A549 (cell line): Measurements from ENCODE around the gene TTC28. TPM values are rescaled to one million over a fixed set of nuclear protein-coding genes. Genes with fewer than 3 reads are reported as not detected.
A peak's percentile ranks its signal among the peaks of the same experiment; 100 is the strongest.

ENCODE experiments used
- ATAC-seq, 2 experiments: fragments of 200-7000 bp in 1 of 2; fragments of >200 bp in 1 of 2; cut with Nextera tagmentation in 1 of 2; cut with Tn5 transposase in 1 of 2; 3 replicates each; pipeline versions ENCODE4 v1.8.0 to v1.9.1; 2018 to 2020; ENCODE audit warnings: mild to moderate bottlenecking in 1 of 2, moderate library complexity in 1 of 2
- CTCF ChIA-PET: fragments of 300-600 bp; sonication (Branson Sonifier 250); formaldehyde crosslinking; extraction: SDS; loops from one replicate; lab custom pipeline; 2021; ENCODE audit warnings: antibody characterized with exemption, inconsistent platforms; lab: Yijun Ruan, JAX
- POLR2A ChIA-PET: fragments of 350-600 bp; formaldehyde crosslinking; extraction: SDS; loops from one replicate; lab custom pipeline; 2021; ENCODE audit warnings: antibody characterized with exemption, inconsistent platforms; lab: Yijun Ruan, JAX
- DNase-seq, 2 experiments: peaks; one replicate each; pipeline versions ENCODE4 v3.0.0 to v3.0.0-alpha.2; 2011 to 2016; ENCODE audit warnings: low read depth in 1 of 2, low spot score in 1 of 2
- FAIRE-seq: peaks from 2 replicates; lab custom pipeline; 2011; peaks lifted over from hg19 to GRCh38; lab: Jason Lieb, UNC
- H3K27ac ChIP-seq, 2 experiments: fragments of >200 bp; sonication (Bioruptor Twin); formaldehyde crosslinking; 3 replicates each; pipeline ENCODE4 v1.5.1; 2016 to 2017
- H3K4me1 ChIP-seq: fragments of >200 bp; sonication (Bioruptor Twin); formaldehyde crosslinking; 3 replicates; pipeline ENCODE4 v1.6.1; 2016
- H3K4me2 ChIP-seq: fragments of >200 bp; sonication (Bioruptor Twin); formaldehyde crosslinking; 3 replicates; pipeline ENCODE4 v1.6.1; 2016
- H3K4me3 ChIP-seq: fragments of >200 bp; sonication (Bioruptor Twin); formaldehyde crosslinking; 3 replicates; pipeline ENCODE4 v1.5.1; 2016
- H3K9me3 ChIP-seq: fragments of >200 bp; sonication (Bioruptor Twin); formaldehyde crosslinking; 3 replicates; pipeline ENCODE4 v1.6.1; 2016
- BHLHE40 ChIP-seq: IDR thresholded peaks from 2 replicates; pipeline ENCODE4 v1.6.1; 2012; ENCODE audit warnings: low read depth, low read length, inconsistent platforms
- EHF ChIP-seq: fragments of 250-450 bp; sonication (Bioruptor Pico); IDR thresholded peaks from 2 replicates; pipeline ENCODE4 v1.5.0; 2020; ENCODE audit warnings: mild to moderate bottlenecking
- FOXS1 ChIP-seq: fragments of 250-450 bp; sonication (Bioruptor Pico); IDR thresholded peaks from 2 replicates; pipeline ENCODE4 v1.5.0; 2020; ENCODE audit warnings: mild to moderate bottlenecking, moderate library complexity
- GATA3 ChIP-seq: IDR thresholded peaks from 2 replicates; pipeline ENCODE4 v1.6.1; 2012; ENCODE audit warnings: borderline replicate concordance
- HDAC2 ChIP-seq: fragments of 200-600 bp; sonication (generic); IDR thresholded peaks from 2 replicates; pipeline ENCODE4 v1.6.1; 2016
- HOXB13 ChIP-seq: fragments of 250-450 bp; sonication (Bioruptor Pico); IDR thresholded peaks from 2 replicates; pipeline ENCODE4 v1.5.0; 2020; ENCODE audit warnings: low read depth, mild to moderate bottlenecking, moderate library complexity
- JUN ChIP-seq, 2 experiments: fragments of >200 bp; sonication (Bioruptor Twin); formaldehyde crosslinking; IDR thresholded peaks; 2 replicates in 1 of 2; 3 replicates in 1 of 2; pipeline ENCODE4 v1.6.1; 2016 to 2017
- JUNB ChIP-seq: fragments of >200 bp; sonication (Bioruptor Twin); formaldehyde crosslinking; IDR thresholded peaks from 2 replicates; pipeline ENCODE4 v1.6.1; 2016
- MAFK ChIP-seq: fragments of 450-650 bp; IDR thresholded peaks from 2 replicates; pipeline ENCODE4 v1.6.1; 2014; ENCODE audit not compliant: partially characterized antibody
- POLR2A ChIP-seq: IDR thresholded peaks from 2 replicates; pipeline ENCODE4 v1.6.1; 2012; ENCODE audit warnings: mild to moderate bottlenecking, low read length
- RAD21 ChIP-seq, 2 experiments: fragments of >200 bp in 1 of 2; sonication (Bioruptor Twin) in 1 of 2; formaldehyde crosslinking in 1 of 2; IDR thresholded peaks in 1 of 2; conservative IDR thresholded peaks in 1 of 2; 2 replicates in 1 of 2; 3 replicates in 1 of 2; pipeline ENCODE4 v1.6.1; 2012 to 2018; ENCODE audit warnings: inconsistent platforms in 1 of 2
- RNF2 ChIP-seq: fragments of 200-600 bp; sonication (generic); IDR thresholded peaks from 2 replicates; pipeline ENCODE4 v1.6.1; 2016; ENCODE audit warnings: low read depth, mild to moderate bottlenecking, antibody characterized with exemption, moderate library complexity, borderline replicate concordance
- SREBF2 ChIP-seq: fragments of 450-650 bp; IDR thresholded peaks from 2 replicates; pipeline ENCODE4 v1.6.1; 2014; ENCODE audit warnings: mild to moderate bottlenecking, moderate library complexity
- TP53 ChIP-seq: fragments of 250-450 bp; sonication (Bioruptor Pico); IDR thresholded peaks from 2 replicates; pipeline ENCODE4 v1.5.0; 2021; ENCODE audit warnings: mild to moderate bottlenecking, moderate library complexity
- ZFP36 ChIP-seq: fragments of 450-650 bp; IDR thresholded peaks from 2 replicates; pipeline ENCODE4 v1.6.1; 2014; ENCODE audit warnings: borderline replicate concordance; ENCODE audit not compliant: partially characterized antibody
- ZSCAN20 ChIP-seq: fragments of 250-450 bp; sonication (Bioruptor Pico); IDR thresholded peaks from 2 replicates; pipeline ENCODE4 v1.8.0; 2022; ENCODE audit warnings: mild to moderate bottlenecking, moderate library complexity
- WGBS: methylation state at CpG from one replicate; pipeline ENCODE4 v1.1.6; 2017; ENCODE audit errors: missing lambda C conversion rate; 5-methylcytosine and 5-hydroxymethylcytosine counted together
- polyA plus RNA-seq, 4 experiments: library from polyadenylated mRNA; depleted of rRNA in 3 of 4; stranded (reverse); fragments of >200 nt; fragmentation: RNase III in 1 of 4; extraction: RNeasy Plus Mini Kit Qiagen cat#74134 plus additional on column Dnase treatment in 1 of 4; gene quantifications; 2 replicates in 3 of 4; 3 replicates in 1 of 4; pipeline ENCODE4 v1.2.3, GENCODE V29; 2011 to 2017
- TF ChIP-seq, protein P1 (sequence below): IDR thresholded peaks from 2 replicates; pipeline ENCODE4 v1.6.1; 2012; ENCODE audit warnings: low read depth, borderline replicate concordance
- TF ChIP-seq, protein P2 (sequence below): fragments of >200 bp; sonication (Bioruptor Twin); formaldehyde crosslinking; IDR thresholded peaks from 2 replicates; pipeline ENCODE4 v1.6.1; 2016
- TF ChIP-seq, protein P3 (sequence below): fragments of 250-450 bp; sonication (Bioruptor Pico); IDR thresholded peaks from 2 replicates; pipeline ENCODE4 v1.5.0; 2021; ENCODE audit warnings: mild to moderate bottlenecking, moderate library complexity, borderline replicate concordance
- TF ChIP-seq, protein P4 (sequence below): fragments of 150-350 bp; IDR thresholded peaks from 2 replicates; pipeline ENCODE4 v1.6.1; 2014; ENCODE audit warnings: low read depth, mild to moderate bottlenecking, low read length
- TF ChIP-seq, protein P5 (sequence below): fragments of 200-600 bp; sonication (generic); IDR thresholded peaks from 2 replicates; pipeline ENCODE4 v1.6.1; 2016; ENCODE audit warnings: antibody characterized with exemption, mild to moderate bottlenecking, moderate library complexity
- TF ChIP-seq, protein P6 (sequence below): fragments of >200 bp; sonication (Bioruptor Twin); formaldehyde crosslinking; IDR thresholded peaks from 3 replicates; pipeline ENCODE4 v1.5.1; 2016

Gene TTC28
- polyA plus RNA-seq, 2 of the 4 experiments (the other 2 are of a cell fraction) = 2.6 to 3.8 TPM

DNA sequence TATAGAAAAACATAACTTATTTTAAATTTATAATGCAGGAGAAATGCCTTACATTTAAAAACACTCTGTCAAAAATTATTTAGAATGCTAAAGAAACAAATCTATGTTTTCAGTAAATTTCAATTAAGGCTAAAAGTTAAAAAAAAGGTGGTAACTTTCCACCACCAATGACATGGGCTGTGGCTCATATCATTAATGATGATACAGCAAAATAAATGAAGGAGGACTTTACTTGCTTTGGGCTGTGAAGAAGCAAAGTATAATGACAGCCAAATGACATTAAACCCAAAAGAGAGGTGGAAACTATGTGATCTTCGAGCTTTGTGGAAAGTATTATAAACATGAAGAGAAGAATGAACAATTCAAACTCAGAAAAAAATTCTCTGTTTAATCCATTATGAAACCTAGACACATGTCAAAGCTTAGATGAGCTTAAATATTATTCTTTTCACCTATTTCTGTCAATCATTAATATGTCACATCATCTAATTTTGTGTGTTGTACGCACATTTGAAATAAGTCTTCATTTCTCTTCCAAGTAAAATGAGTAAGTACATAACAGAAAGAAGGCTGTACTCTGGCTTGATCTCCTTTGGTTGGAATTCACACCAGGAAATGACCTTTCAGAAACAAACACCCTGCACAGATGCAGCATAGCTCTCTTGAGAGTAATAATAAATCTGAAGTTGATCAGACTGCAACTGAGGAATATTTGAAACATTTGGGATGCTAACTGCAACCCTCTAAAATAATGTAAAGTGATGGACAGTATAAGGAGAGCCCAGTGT is 265.8 kb downstream of the TTC28 start:
- WGBS = 42% methylated on average over 2 of the region's 2 CpGs
- FAIRE-seq = no peak
- ATAC-seq = no peak

DNA sequence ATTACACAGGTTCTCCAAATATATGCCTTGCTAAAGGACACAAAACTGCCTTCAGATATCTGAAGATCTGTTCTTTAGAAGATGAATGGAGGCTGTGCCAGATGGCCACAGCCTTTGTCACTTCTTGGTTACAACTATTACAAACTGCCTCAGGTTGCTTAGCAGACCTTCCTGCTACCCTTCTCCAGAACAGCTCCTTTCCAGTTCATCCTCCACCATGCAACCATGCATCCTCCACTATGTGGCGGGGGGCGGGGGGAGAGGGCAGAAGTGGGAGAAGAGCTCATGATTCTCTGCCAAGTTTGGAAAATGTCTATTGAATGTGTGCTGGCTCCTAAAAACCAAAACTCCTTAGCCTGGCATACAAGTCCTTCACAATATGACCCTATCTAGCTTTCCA is 267.5 kb downstream of the TTC28 start:
- CTCF ChIA-PET = interaction anchor here (0.8 kb wide), 1 partner anchor 18 kb away, joined by 3 read pairs; no protein-coding TSS in a partner anchor
- peaks cover 20% of the 10 kb centered on the region for H3K4me1 ChIP-seq
- H3K27ac ChIP-seq = no peak overlapping the region
- no peak overlapping the region for H3K4me3 ChIP-seq
- 78% methylated on average over 2 of the region's 2 CpGs for WGBS
- no peaks in the 10 kb centered on the region for H3K9me3 ChIP-seq
- TF ChIP-seq HOXB13 (CRISPR knock-in tag) = no peak
- no peak for TF ChIP-seq FOXS1
- no peak for TF ChIP-seq TP53 (CRISPR knock-in tag)
- no peak for TF ChIP-seq EHF (CRISPR knock-in tag)
- TF ChIP-seq, protein P1, sequence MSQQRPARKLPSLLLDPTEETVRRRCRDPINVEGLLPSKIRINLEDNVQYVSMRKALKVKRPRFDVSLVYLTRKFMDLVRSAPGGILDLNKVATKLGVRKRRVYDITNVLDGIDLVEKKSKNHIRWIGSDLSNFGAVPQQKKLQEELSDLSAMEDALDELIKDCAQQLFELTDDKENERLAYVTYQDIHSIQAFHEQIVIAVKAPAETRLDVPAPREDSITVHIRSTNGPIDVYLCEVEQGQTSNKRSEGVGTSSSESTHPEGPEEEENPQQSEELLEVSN = no peak
- no peak for TF ChIP-seq ZFP36
- TF ChIP-seq GATA3 = no peak
- no peak for TF ChIP-seq RAD21 (conservative IDR thresholded peaks at IDR 0.05 in 1 of 2, IDR thresholded peaks at IDR 0.05 in 1 of 2)
- TF ChIP-seq, protein P2, sequence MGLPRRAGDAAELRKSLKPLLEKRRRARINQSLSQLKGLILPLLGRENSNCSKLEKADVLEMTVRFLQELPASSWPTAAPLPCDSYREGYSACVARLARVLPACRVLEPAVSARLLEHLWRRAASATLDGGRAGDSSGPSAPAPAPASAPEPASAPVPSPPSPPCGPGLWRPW = no peak
- TF ChIP-seq JUNB = no peak
- no peak for TF ChIP-seq BHLHE40
- TF ChIP-seq, protein P3, sequence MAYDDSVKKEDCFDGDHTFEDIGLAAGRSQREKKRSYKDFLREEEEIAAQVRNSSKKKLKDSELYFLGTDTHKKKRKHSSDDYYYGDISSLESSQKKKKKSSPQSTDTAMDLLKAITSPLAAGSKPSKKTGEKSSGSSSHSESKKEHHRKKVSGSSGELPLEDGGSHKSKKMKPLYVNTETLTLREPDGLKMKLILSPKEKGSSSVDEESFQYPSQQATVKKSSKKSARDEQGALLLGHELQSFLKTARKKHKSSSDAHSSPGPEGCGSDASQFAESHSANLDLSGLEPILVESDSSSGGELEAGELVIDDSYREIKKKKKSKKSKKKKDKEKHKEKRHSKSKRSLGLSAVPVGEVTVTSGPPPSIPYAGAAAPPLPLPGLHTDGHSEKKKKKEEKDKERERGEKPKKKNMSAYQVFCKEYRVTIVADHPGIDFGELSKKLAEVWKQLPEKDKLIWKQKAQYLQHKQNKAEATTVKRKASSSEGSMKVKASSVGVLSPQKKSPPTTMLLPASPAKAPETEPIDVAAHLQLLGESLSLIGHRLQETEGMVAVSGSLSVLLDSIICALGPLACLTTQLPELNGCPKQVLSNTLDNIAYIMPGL (CRISPR knock-in tag) = no peak
- no peak for TF ChIP-seq SREBF2
- TF ChIP-seq RNF2 = no peak
- no peak for TF ChIP-seq HDAC2
- TF ChIP-seq, protein P4, sequence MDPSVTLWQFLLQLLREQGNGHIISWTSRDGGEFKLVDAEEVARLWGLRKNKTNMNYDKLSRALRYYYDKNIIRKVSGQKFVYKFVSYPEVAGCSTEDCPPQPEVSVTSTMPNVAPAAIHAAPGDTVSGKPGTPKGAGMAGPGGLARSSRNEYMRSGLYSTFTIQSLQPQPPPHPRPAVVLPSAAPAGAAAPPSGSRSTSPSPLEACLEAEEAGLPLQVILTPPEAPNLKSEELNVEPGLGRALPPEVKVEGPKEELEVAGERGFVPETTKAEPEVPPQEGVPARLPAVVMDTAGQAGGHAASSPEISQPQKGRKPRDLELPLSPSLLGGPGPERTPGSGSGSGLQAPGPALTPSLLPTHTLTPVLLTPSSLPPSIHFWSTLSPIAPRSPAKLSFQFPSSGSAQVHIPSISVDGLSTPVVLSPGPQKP = no peak
- TF ChIP-seq, protein P5, sequence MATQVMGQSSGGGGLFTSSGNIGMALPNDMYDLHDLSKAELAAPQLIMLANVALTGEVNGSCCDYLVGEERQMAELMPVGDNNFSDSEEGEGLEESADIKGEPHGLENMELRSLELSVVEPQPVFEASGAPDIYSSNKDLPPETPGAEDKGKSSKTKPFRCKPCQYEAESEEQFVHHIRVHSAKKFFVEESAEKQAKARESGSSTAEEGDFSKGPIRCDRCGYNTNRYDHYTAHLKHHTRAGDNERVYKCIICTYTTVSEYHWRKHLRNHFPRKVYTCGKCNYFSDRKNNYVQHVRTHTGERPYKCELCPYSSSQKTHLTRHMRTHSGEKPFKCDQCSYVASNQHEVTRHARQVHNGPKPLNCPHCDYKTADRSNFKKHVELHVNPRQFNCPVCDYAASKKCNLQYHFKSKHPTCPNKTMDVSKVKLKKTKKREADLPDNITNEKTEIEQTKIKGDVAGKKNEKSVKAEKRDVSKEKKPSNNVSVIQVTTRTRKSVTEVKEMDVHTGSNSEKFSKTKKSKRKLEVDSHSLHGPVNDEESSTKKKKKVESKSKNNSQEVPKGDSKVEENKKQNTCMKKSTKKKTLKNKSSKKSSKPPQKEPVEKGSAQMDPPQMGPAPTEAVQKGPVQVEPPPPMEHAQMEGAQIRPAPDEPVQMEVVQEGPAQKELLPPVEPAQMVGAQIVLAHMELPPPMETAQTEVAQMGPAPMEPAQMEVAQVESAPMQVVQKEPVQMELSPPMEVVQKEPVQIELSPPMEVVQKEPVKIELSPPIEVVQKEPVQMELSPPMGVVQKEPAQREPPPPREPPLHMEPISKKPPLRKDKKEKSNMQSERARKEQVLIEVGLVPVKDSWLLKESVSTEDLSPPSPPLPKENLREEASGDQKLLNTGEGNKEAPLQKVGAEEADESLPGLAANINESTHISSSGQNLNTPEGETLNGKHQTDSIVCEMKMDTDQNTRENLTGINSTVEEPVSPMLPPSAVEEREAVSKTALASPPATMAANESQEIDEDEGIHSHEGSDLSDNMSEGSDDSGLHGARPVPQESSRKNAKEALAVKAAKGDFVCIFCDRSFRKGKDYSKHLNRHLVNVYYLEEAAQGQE = no peak
- TF ChIP-seq POLR2A = no peak
- no peak for TF ChIP-seq JUN (IDR thresholded peaks at IDR 0.05)
- TF ChIP-seq, protein P6, sequence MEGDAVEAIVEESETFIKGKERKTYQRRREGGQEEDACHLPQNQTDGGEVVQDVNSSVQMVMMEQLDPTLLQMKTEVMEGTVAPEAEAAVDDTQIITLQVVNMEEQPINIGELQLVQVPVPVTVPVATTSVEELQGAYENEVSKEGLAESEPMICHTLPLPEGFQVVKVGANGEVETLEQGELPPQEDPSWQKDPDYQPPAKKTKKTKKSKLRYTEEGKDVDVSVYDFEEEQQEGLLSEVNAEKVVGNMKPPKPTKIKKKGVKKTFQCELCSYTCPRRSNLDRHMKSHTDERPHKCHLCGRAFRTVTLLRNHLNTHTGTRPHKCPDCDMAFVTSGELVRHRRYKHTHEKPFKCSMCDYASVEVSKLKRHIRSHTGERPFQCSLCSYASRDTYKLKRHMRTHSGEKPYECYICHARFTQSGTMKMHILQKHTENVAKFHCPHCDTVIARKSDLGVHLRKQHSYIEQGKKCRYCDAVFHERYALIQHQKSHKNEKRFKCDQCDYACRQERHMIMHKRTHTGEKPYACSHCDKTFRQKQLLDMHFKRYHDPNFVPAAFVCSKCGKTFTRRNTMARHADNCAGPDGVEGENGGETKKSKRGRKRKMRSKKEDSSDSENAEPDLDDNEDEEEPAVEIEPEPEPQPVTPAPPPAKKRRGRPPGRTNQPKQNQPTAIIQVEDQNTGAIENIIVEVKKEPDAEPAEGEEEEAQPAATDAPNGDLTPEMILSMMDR = no peak
- H3K4me2 ChIP-seq = no peak overlapping the region
- POLR2A ChIA-PET = no interaction called here
- ATAC-seq (no peak), DNase-seq (no peak), FAIRE-seq (no peak)

More for the DNA sequence above, 265.8 kb downstream of the TTC28 start:
- Histone ChIP-seq H3K4me1 (peaks cover 20% of the 10 kb centered on the region), H3K9me3 (no peaks in the 10 kb centered on the region), H3K4me2 (peak overlapping the region; percentile 26; the same call in 2 of the 3 replicates), H3K27ac (no peak overlapping the region), H3K4me3 (no peak overlapping the region)
- POLR2A ChIA-PET = no interaction called here
- CTCF ChIA-PET = interaction anchor here (0.6 kb wide), 2 partner anchors 247 to 483 kb away, joined by 3 to 4 read pairs; no protein-coding TSS in a partner anchor
- TF ChIP-seq ZSCAN20 (no peak), TP53 (CRISPR knock-in tag) (no peak), MAFK (peak; percentile 90), GATA3 (no peak)
- DNase-seq = no peak
